ENCODE results near the gene S100A13. TPM values are rescaled to one million over a fixed set of nuclear protein-coding genes. Genes with fewer than 3 reads are reported as not detected.

The S100A13 gene
- total and polyA plus RNA-seq, 9 of the 15 experiments (the other 6 are each of a cell fraction or from before 2014, with no cell fraction given): 41.9 to 129 (median 58.0) TPM

- no peak overlapping the region for H3K9ac ChIP-seq (ENCODE audit: insufficient read depth in 1 of 2, low read depth in 2 of 2, low read length in 2 of 2)
- 64% methylated on average over 2 of the region's 2 CpGs for WGBS (ENCODE audit: insufficient coverage, low coverage, missing lambda C conversion rate)
- no peak for FAIRE-seq
These were observed 35.0 kb upstream of the S100A13 start for GRCh38 chr1:153662269-153662668.

More at GRCh38 chr1:153662269-153662668, 35.0 kb upstream of the S100A13 start:
- Histone ChIP-seq H4K20me1 (replicated peaks; ENCODE audit: control insufficient read depth, insufficient read depth, low read length) (no peaks in the 10 kb centered on the region), H3K36me3 (ENCODE audit: control insufficient read depth, insufficient read depth, low read length) (peaks cover 69% of the 10 kb centered on the region), H3K27me3 (ENCODE audit: control insufficient read depth in 2 of 2, insufficient read depth in 2 of 2, low read length in 2 of 2) (no peaks in the 10 kb centered on the region), H2AFZ (ENCODE audit: low read depth, low read length) (no peak overlapping the region), H3K4me2 (ENCODE audit: insufficient read depth, low read length) (no peak overlapping the region), H3K4me3 (no peak overlapping the region), H3K79me2 (ENCODE audit: control insufficient read depth, insufficient read depth, low read length) (peaks cover 15% of the 10 kb centered on the region), H3K9me3 (replicated peaks; ENCODE audit: control insufficient read depth, insufficient read depth, low read depth, low read length) (no peaks in the 10 kb centered on the region), H3K27ac (ENCODE audit: extremely low read depth, low read depth, low read length) (no peak overlapping the region; the same call in 2 of the 3 replicates), H3K9me1 (ENCODE audit: control insufficient read depth, insufficient read depth, low read length) (no peaks in the 10 kb centered on the region), H3K4me1 (replicated peaks in 1 of 2; ENCODE audit: control insufficient read depth in 2 of 2, insufficient read depth in 2 of 2, low read length in 2 of 2) (peaks cover 3 to 16% of the 10 kb centered on the region in 2 experiments; a peak in 4 of 5 replicates)
- intact Hi-C loops (cut with micrococcal nuclease) (no loop called here), in situ Hi-C loops (cut with MboI) (no loop called here)
- no peak for ATAC-seq
- POLR2A ChIA-PET: interaction anchor here (0.6 to 6.1 kb wide), 6 partner anchors 8 to 721 kb away, joined by 3 to 51 read pairs (median 6); partner anchors contain the start of genes CHTOP and ILF2
- TF ChIP-seq ZNF764 (CRISPR knock-in tag; IDR thresholded peaks at IDR 0.05; ENCODE audit: low read depth): no peak
- TF ChIP-seq ZBTB40 (IDR thresholded peaks at IDR 0.05): no peak
- TF ChIP-seq ZBTB40 (CRISPR knock-in tag; IDR thresholded peaks at IDR 0.05): no peak
- TF ChIP-seq RBFOX2 (IDR thresholded peaks at IDR 0.05; ENCODE audit: low read depth, low read length): 0 out of 2 replicates have a peak, but pooled peaks have one; percentile 26
- TF ChIP-seq SMC3 (conservative IDR thresholded peaks at IDR 0.05; ENCODE audit: insufficient read depth, low read depth, low read length): no peak
- no peak for TF ChIP-seq MBD1 (CRISPR knock-in tag; IDR thresholded peaks at IDR 0.05)
- no peak for TF ChIP-seq ARID3A (IDR thresholded peaks at IDR 0.05; ENCODE audit: borderline replicate concordance, low read depth, low read length)
- no peak for TF ChIP-seq CBX3 (IDR thresholded peaks at IDR 0.05; ENCODE audit: borderline replicate concordance in 1 of 2, low read length in 2 of 2)
- DNase-seq (ENCODE audit: extremely low read depth in 1 of 4, low spot score in 3 of 4): no peak
- CTCF ChIA-PET (ENCODE audit: low intra/inter-chr PET ratio): interaction anchor here (0.6 kb wide), 1 partner anchor 129 kb away, joined by 6 read pairs; no protein-coding TSS in a partner anchor
- TSS peak; percentile 53 for BruUV-seq (replicated peaks)

All from K562 (cell line).